ENCODE measurements around the gene SNX27. TPM values are rescaled to one million over a fixed set of nuclear protein-coding genes. Genes with fewer than 3 reads are reported as not detected.
"Not testable (repeated sequence)": the region's sequence is repeated elsewhere in the genome, so short reads cannot be mapped to it uniquely, and the experiment has no call there.

The SNX27 gene
- total and polyA plus RNA-seq, 12 donors = 6.5 to 37.8 (median 32.2) TPM

DNA sequence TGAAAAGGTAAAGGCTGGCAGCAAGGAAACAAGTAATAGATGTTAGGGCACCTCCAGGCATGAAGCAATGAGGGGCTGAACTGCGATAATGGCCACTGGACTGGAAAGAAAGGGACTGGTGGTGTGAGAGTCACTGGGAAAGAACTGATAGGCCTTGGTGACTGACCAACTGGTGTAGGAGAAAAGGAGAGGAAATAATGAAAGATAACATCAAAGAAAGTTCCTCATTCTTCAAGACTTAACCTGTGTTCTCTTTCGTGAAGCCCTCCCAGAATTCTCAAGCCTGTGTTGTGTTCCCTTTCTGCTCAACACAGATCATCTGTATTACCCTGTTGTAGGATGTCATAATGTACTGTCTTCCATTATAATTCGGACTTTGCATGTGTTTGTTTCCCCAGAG, 20.9 kb upstream of the SNX27 start:
- intact Hi-C loops (cut with DNase I) = loop anchor here in 9 of 10 donors (5.0 to 10.0 kb wide), 7 partner anchors 46 to 246 kb away; partner anchors contain the start of genes C2CD4D (in 4 of the 9), RORC (in 3 of the 9) and TUFT1 (in 1 of the 9)
- 87 to 94% methylated on average over 3 of the region's 3 CpGs for WGBS, 2 donors

DNA sequence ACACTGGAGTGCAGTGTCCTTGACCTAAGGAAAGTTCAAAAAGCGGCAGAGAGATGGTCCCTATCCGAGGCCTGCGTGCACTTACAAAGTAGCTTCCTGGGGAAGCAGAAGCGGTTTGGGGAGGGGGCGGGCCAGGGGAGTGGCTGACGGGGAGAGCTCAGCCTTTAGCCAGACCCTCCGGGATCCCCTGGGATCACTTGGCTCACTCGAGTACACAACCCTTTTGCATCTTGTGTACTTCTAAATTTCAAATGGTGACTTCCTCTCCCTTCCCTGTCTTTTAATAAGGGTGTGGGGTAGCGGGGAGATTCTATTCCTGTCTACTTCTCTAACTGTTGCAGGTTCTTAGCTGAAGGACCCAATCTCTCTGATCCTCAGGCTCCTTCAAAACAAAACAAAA, 18.1 kb upstream of the SNX27 start:
- ATAC-seq = no peak
- TF ChIP-seq, protein P1, sequence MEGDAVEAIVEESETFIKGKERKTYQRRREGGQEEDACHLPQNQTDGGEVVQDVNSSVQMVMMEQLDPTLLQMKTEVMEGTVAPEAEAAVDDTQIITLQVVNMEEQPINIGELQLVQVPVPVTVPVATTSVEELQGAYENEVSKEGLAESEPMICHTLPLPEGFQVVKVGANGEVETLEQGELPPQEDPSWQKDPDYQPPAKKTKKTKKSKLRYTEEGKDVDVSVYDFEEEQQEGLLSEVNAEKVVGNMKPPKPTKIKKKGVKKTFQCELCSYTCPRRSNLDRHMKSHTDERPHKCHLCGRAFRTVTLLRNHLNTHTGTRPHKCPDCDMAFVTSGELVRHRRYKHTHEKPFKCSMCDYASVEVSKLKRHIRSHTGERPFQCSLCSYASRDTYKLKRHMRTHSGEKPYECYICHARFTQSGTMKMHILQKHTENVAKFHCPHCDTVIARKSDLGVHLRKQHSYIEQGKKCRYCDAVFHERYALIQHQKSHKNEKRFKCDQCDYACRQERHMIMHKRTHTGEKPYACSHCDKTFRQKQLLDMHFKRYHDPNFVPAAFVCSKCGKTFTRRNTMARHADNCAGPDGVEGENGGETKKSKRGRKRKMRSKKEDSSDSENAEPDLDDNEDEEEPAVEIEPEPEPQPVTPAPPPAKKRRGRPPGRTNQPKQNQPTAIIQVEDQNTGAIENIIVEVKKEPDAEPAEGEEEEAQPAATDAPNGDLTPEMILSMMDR (IDR thresholded peaks at IDR 0.05) = no peak
- peak overlapping the region in 4 of 10 donors; percentile 15 to 30 (median 16) for H3K4me3 ChIP-seq
- H3K27ac ChIP-seq = peak overlapping the region in 1 of 10 donors; percentile 20
- no peaks in the 10 kb centered on the region for H3K36me3 ChIP-seq
- peaks cover 0 to 12% (median 0%) of the 10 kb centered on the region in 9 donors for H3K4me1 ChIP-seq
- 15 to 17% methylated on average over 9 of the region's 9 CpGs for WGBS, 2 donors
- H3K27me3 ChIP-seq = no peaks in the 10 kb centered on the region
- H3K9me3 ChIP-seq = peaks cover 0 to 10% (median 5%) of the 10 kb centered on the region in 11 donors
- DNase-seq = no peak
- intact Hi-C loops (cut with DNase I) = loop anchor here (2.0 to 10.0 kb wide), 8 partner anchors 49 to 244 kb away; partner anchors contain the start of genes C2CD4D (in 4 of the 10), RORC (in 3 of the 10) and TUFT1 (in 1 of the 10)

More for the DNA sequence above, 20.9 kb upstream of the SNX27 start:
- DNase-seq = no peak
- H3K4me3 ChIP-seq = no peak overlapping the region
- H3K4me1 ChIP-seq = peaks cover 0 to 12% (median 0%) of the 10 kb centered on the region in 9 donors
- TF ChIP-seq, protein P1 (IDR thresholded peaks at IDR 0.05) = no peak
- no peak for ATAC-seq
- H3K36me3 ChIP-seq = no peaks in the 10 kb centered on the region
- no peaks in the 10 kb centered on the region for H3K27me3 ChIP-seq
- H3K9me3 ChIP-seq = peaks cover 0 to 10% (median 5%) of the 10 kb centered on the region in 11 donors
- no peak overlapping the region for H3K27ac ChIP-seq

DNA sequence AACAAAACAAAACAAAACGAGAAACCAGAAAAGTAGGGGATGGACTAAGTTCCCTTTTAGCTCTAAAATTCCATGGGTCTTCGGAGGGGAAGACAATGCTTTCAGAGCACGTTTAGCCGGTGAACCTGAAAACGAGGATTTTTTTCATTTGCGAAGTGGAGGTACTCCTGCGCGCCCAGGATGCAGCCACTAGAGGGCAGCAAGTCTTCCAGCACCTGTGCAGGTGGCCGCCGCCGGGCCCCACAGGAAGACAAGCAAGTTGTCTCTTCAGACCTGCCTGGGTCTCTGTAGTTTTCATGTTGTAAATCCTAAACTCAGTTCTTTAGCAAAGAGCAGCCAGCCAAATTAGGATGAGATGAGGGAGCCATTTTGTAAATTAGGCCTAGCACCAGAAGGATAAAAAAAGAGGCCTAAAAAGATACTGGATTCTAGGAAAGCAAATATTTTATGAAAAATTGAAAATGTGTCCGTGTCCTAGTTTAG, 17.7 kb upstream of the SNX27 start:
- Histone ChIP-seq H3K27me3 (no peaks in the 10 kb centered on the region), H3K36me3 (no peaks in the 10 kb centered on the region), H3K4me1 (peaks cover 0 to 12% (median 0%) of the 10 kb centered on the region in 9 donors), H3K9me3 (peaks cover 0 to 10% (median 5%) of the 10 kb centered on the region in 11 donors), H3K4me3 (peak overlapping the region in 4 of 10 donors; percentile 15 to 30 (median 16)), H3K27ac (no peak overlapping the region)
- 8% methylated on average over 12 of the region's 12 CpGs for WGBS, 2 donors
- DNase-seq = peak; percentile 67 to 73
- TF ChIP-seq, protein P1 (IDR thresholded peaks at IDR 0.05) = peak; percentile 72 to 95 (median 92)
- peak in 6 of 8 donors; percentile 55 to 76 (median 62) for ATAC-seq
- intact Hi-C loops (cut with DNase I) = loop anchor here (2.0 to 10.0 kb wide), 8 partner anchors 49 to 243 kb away; partner anchors contain the start of genes C2CD4D (in 4 of the 10), RORC (in 3 of the 10) and TUFT1 (in 1 of the 10)

DNA sequence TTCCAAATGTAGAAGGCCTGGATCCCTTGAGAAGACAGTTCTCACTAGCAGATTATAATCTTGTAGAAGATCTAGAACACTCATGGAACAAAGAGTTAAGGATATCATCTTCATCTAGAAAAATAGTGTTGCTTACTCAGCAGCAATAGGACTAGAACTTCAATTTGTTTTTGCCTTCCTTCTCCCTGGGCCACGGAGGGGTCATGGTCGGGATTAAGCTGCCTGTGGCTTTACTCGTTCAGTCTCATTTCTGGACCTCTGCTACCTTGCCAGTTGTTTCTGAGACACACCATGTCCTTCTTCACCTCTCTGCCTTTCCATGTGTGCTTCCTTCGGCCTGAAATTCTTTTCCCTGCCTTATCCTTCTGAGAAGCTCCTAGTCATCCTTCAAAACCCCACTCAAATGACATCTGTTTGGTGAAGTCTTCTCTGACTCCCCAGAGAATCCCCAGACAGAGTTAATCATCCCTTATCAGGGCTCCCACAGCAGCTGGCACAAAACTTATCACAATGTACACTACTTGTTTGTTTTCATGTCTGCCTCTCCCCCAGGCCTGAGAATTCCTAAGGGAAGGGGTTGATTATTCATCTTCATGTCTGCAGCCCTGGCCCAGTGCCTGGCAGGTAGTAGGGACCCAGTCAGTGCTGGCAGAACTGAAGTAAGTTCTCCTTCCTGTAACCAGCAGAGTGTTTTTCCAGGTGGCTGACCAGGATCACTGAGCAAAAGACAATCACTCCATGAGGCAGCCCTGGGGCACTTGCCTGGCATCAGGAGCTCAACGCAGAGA, 15.5 kb upstream of the SNX27 start:
- Histone ChIP-seq H3K4me3 (no peak overlapping the region), H3K27ac (no peak overlapping the region), H3K4me1 (peaks cover 0 to 12% (median 0%) of the 10 kb centered on the region in 9 donors), H3K9me3 (peaks cover 0 to 3% (median 0%) of the 10 kb centered on the region in 11 donors), H3K27me3 (no peaks in the 10 kb centered on the region), H3K36me3 (no peaks in the 10 kb centered on the region)
- no peak for DNase-seq
- TF ChIP-seq, protein P1 (IDR thresholded peaks at IDR 0.05) = no peak
- WGBS, 2 donors = 87 to 88% methylated on average over 5 of the region's 5 CpGs
- ATAC-seq = no peak
- intact Hi-C loops (cut with DNase I) = loop anchor here in 5 of 10 donors (2.0 to 10.0 kb wide), 5 partner anchors 52 to 238 kb away; partner anchors contain the start of genes C2CD4D (in 3 of the 5), RORC (in 3 of the 5) and TUFT1 (in 1 of the 5)

DNA sequence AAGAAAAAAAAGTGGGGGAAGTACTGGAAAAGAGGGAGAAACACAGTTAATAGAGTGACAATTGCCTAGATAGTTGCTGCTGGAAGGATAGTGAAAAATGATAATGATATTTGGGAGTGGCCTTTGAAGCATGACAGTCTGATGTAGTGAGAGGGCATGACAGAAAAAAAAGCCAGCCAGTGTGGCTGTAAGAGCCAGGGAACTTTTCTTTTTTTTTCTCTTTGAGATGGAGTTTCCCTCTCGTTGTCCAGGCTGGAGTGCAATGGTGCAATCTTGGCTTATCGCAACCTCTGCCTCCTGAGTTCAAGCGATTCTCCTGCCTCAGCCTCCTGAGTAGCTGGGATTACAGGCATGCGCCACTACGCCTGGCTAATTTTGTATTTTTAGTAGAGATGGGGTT, 9.3 kb upstream of the SNX27 start:
- H3K27me3 ChIP-seq = peaks cover 0 to 32% (median 7%) of the 10 kb centered on the region in 7 donors
- H3K27ac ChIP-seq; H3K4me3 ChIP-seq; DNase-seq; H3K36me3 ChIP-seq; intact Hi-C loops (cut with DNase I); H3K4me1 ChIP-seq; H3K9me3 ChIP-seq; ATAC-seq: not testable (repeated sequence)
- 79 to 85% methylated on average over 5 of the region's 5 CpGs for WGBS, 2 donors
